HepG2 (cell line): ENCODE data around the gene RPTOR.

Source experiments
- CTCF ChIP-seq: sonication (generic); formaldehyde crosslinking; IDR thresholded peaks from 2 replicates; pipeline ENCODE4 v1.5.0; 2020; ENCODE audit warnings: mild to moderate bottlenecking, missing genetic modification reagents, moderate library complexity
- MAF1 ChIP-seq: sonication (generic); formaldehyde crosslinking; IDR thresholded peaks from 2 replicates; pipeline ENCODE4 v1.5.0; 2020; ENCODE audit warnings: missing genetic modification reagents, borderline replicate concordance
- NFE2 ChIP-seq: sonication (generic); formaldehyde crosslinking; IDR thresholded peaks from 2 replicates; pipeline ENCODE4 v1.4.0; 2020; ENCODE audit warnings: missing genetic modification reagents
- NFE2L1 ChIP-seq: sonication (generic); formaldehyde crosslinking; IDR thresholded peaks from 2 replicates; pipeline ENCODE4 v1.4.0; 2020; ENCODE audit warnings: missing genetic modification reagents, mild to moderate bottlenecking, borderline replicate concordance
- PHF8 ChIP-seq: sonication (generic); formaldehyde crosslinking; IDR thresholded peaks from 2 replicates; pipeline ENCODE4 v1.5.0; 2020; ENCODE audit warnings: missing genetic modification reagents
- ZBTB8A ChIP-seq: sonication (generic); formaldehyde crosslinking; IDR thresholded peaks from 2 replicates; pipeline ENCODE4 v1.4.0; 2020; ENCODE audit warnings: mild to moderate bottlenecking, low read depth, missing genetic modification reagents, borderline replicate concordance
- ZNF251 ChIP-seq: sonication (generic); formaldehyde crosslinking; IDR thresholded peaks from 2 replicates; pipeline ENCODE4 v1.9.0; 2021; ENCODE audit warnings: mild to moderate bottlenecking, missing genetic modification reagents
- ZNF3 ChIP-seq: IDR thresholded peaks from 2 replicates; pipeline ENCODE4 v1.7.0; 2017; ENCODE audit warnings: inconsistent platforms
- ZNF354B ChIP-seq: sonication (generic); formaldehyde crosslinking; IDR thresholded peaks from 2 replicates; pipeline ENCODE4 v1.8.0; 2022; ENCODE audit warnings: mild to moderate bottlenecking, missing genetic modification reagents
- ZUFSP ChIP-seq: sonication (generic); formaldehyde crosslinking; IDR thresholded peaks from 2 replicates; pipeline ENCODE4 v1.9.0; 2021; ENCODE audit warnings: missing genetic modification reagents, mild to moderate bottlenecking, borderline replicate concordance

GRCh38 chr17:80497726-80498241 lies 46.9 kb upstream of the RPTOR start:
- TF ChIP-seq MAF1 (no peak), NFE2 (CRISPR knock-in tag) (no peak), ZNF251 (CRISPR knock-in tag) (no peak), ZNF354B (CRISPR knock-in tag) (no peak), CTCF (no peak), NFE2L1 (CRISPR knock-in tag) (no peak), PHF8 (CRISPR knock-in tag) (no peak), ZBTB8A (no peak), ZUFSP (no peak), ZNF3 (CRISPR knock-in tag) (no peak)
